Activated CD4-positive, alpha-beta T cell treated with anti-CD3 and anti-CD28 coated beads, Interleukin-2, Interleukin-4, amounts not matched to agents 100 ng/mL and 50 ng/mL, durations not matched to agents 16 hours and 8 hours (primary cell): ENCODE data around the gene STX18.

Experiments
- DNase-seq: peaks from one replicate; pipeline ENCODE4 v3.0.0-alpha.2; 2020; ENCODE audit warnings: low spot score

Gene STX18

GRCh38 chr4:4418676-4419390, 123.0 kb downstream of the STX18 start:
- DNase-seq, result no peak

- DNase-seq, result no peak
Observed at GRCh38 chr4:4417886-4418285, 124.0 kb downstream of the STX18 start.

GRCh38 chr4:4416981-4417380, 124.9 kb downstream of the STX18 start:
- DNase-seq, result no peak

DNA sequence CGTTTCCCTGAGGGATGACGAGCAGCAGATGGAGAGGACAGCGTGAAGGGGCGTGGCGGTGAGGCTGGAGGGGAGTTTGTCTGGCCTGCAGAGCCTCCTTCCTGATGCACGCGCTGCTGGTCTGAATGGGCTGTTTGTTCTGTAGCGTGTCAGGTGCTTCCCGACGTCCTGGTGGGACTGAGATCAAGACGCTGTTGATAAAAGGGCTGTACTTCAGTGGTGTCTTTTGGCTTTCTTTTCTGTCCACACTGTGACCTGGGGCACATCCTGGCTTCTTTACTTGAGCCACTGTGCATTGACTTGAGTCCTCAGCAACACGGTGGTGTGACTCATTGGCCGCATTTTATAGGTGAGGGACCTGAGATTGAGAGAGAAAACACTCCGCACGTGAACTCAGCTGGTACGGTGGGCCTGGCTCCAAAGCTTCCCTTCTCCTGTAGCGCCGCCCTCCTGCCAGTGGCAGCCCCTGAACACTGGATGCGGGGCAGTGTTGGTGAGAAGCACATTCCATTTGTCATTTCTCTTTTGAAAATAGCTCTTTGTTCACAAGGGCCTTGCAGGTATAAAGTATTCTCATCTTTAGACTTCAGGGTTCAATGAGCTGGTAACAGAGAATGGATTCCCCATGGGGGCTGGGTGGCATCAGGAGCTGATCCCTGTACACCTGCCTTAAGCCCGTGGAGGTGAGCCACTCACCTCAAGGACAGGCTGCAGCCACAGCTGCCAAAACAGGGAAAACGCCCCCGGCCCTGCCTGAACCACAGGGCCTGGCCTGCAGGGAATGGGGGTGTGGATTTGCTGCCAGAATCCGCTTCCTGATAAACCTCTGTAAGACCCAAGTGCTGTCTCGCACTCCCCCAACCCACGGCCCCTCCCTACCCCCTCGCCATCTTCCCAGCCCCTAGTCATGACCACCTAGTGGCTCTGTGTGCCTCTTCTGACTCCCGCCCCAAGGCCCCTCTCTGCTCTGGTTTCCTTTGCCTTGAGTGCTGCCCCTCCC, 125.7 kb downstream of the STX18 start:
- DNase-seq, result no peak

DNA sequence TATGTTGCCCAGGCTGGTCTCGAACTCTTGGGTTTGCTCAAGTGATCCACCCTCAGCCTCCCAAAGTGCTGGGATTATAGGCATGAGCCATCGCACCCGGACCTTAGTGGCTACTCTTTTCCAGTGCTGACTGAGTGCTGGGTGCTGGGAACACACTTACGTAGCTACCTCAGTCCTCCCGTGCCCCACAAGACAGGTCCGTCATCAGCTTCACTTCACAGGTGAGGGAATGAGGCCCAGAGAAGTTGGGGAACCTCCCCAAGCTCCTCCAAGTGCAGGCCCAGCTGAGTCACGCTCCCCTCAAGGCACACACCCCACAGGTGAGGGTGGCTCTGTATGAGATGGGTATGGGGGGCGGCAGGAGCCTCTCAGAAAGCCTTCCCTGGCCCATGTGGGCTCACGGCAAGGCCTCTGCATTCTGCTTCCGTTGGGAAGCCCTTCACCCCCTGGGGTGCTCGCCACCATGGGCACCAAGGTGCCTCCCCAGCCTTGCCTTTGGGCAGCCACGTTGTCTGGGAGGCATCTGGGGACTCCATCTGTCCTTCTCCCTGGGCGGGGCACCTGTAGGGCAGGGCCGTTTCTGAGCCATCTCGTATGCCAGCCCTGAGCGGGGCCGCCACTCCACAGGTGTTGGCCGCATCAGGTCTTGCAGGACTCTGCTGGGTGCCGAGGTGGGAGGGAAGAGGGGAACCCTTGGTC, 126.6 kb downstream of the STX18 start:
- DNase-seq, result no peak

DNA sequence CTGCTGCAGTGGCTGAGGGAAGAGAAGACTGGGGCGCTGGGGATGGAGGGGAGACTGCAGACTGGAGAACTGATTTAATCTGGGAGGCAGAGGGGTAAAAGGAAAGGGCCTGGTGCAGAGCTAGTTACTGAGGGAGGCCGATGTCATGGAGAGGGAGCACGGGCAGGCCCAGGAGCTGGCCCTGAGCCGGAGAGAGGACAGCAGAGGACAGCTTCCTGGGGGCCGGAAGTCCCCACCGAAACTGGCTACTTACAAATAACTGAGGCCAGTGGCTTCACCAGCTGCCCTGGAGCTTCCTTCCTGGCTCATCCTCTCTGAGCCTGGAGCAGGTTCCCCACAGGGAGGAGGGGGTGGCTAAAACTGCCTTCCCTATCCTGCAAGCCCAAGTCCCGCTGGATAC, 128.0 kb downstream of the STX18 start:
- DNase-seq, result no peak

GRCh38 chr4:4413373-4413725, 128.5 kb downstream of the STX18 start:
- DNase-seq, result no peak

- no peak for DNase-seq
Observed at GRCh38 chr4:4412641-4413372, 129.0 kb downstream of the STX18 start.

GRCh38 chr4:4411906-4412305, 129.9 kb downstream of the STX18 start:
- no peak for DNase-seq

GRCh38 chr4:4410271-4410670, 131.6 kb downstream of the STX18 start:
- no peak for DNase-seq

- DNase-seq, result no peak
Observed at GRCh38 chr4:4409416-4410115, 132.3 kb downstream of the STX18 start.

DNA sequence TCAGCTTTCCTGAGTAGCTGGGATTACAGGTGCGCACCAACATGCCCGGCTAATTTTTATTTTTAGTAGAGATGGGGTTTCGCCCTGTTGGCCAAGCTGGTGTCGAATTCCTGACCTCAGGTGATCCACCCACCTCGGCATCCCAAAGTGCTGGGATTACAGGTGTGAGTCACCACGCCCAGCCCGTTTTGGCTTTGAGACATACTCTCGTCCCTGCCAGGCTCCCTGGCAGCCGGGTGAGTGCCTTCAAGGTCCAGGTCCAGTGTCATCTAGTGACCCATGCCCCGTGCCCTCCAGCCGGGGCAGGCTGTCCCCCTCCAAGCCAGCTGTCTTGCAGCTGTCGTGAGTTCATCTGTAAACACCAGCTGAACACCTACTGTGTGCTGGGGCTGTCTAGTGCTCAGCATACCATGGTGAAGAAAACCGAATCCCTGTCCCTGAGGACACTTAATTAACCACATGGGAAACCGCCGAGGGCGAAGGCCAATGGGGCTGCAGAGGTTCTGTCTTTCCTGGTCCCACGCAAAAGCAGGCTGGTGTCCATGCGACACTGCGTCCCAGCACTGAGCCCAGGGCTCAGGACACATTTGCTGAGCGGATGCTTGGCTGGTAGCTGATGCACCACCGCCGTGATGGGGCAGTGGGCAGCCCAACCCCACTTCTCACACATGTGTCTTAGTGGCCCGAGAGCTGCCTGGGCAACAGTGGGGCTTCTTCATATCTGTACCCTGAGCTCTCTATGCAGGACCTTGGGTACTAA, 133.1 kb downstream of the STX18 start:
- no peak for DNase-seq

- DNase-seq, result no peak
Observed at GRCh38 chr4:4408132-4408523, 133.7 kb downstream of the STX18 start.

GRCh38 chr4:4407299-4408131, 134.3 kb downstream of the STX18 start:
- no peak for DNase-seq

DNA sequence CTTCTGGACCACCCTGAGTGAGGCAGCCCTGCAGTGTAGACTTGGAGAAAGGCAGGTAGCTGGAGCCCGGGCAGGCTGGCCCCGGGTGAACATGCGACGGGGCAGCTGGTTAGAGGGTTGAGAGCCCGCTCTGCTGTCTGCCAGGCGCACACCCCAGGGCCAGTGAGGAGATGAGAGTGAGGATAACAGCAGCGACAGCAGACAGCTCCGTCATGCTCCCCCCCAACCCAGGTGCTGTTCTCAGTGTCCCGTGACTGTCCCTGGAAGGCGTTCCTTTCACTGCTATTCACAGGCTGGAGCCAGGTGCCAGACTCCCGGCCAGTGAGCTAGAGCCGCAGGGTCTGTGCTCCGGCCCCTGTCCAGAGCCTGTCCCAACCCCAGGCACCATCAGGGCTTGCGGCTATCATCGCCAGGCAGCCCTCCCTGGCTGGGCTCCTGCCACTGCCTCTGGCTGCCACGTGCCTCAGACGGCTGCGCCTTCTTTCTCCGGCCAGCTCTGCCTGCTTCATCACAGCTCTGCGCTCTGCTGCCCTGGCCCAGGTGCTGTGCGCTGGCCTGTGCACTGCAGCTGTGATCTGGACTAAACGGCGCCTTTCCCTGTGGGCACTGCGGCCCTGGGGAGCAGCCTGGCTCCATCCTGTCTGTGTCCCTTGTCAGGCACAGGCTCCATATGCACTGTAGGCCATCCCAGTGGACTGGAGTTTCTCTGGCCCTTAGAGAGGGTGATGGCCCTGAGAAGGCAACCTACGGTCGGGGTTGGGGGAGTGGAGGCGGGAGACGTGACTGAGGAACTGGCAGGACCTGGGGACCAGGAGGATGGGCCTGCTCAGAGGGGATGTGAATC, 135.2 kb downstream of the STX18 start:
- no peak for DNase-seq

GRCh38 chr4:4405358-4405962, 136.4 kb downstream of the STX18 start:
- DNase-seq, result no peak

- no peak for DNase-seq
Observed at GRCh38 chr4:4402966-4403365, 138.9 kb downstream of the STX18 start.

DNA sequence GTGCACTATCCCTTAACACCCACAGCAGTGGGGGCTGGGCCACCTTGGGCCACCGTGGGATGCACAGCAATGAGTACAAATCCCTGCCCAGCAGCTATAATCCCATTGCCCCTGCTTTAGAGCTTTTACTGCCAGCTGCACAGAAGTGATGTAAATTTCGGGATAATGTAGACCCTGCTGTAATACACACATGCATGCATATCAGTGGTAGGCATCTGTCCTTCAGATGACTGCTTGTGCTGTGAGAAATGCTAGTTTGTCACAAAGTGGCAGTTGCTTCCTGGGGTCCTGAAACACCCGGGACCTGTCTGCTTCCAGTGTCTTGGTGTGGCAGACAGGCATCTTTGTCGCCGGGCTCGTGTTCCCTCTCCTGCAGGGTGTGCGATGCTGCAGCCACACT, 140.8 kb downstream of the STX18 start:
- no peak for DNase-seq
